GM10266 (cell line): Measurements from ENCODE around the gene SGPL1.

Source experiments
- DNase-seq: peaks from one replicate; pipeline ENCODE4 v3.0.0; 2012; ENCODE audit errors: extremely low spot score
- TF ChIP-seq, protein P1 (sequence below): IDR thresholded peaks from 2 replicates; pipeline ENCODE4 v1.5.1; 2012; ENCODE audit warnings: mild to moderate bottlenecking, low read depth; ENCODE audit not compliant: control insufficient read depth, insufficient read depth; ENCODE audit errors: missing control alignments

The SGPL1 gene

DNA sequence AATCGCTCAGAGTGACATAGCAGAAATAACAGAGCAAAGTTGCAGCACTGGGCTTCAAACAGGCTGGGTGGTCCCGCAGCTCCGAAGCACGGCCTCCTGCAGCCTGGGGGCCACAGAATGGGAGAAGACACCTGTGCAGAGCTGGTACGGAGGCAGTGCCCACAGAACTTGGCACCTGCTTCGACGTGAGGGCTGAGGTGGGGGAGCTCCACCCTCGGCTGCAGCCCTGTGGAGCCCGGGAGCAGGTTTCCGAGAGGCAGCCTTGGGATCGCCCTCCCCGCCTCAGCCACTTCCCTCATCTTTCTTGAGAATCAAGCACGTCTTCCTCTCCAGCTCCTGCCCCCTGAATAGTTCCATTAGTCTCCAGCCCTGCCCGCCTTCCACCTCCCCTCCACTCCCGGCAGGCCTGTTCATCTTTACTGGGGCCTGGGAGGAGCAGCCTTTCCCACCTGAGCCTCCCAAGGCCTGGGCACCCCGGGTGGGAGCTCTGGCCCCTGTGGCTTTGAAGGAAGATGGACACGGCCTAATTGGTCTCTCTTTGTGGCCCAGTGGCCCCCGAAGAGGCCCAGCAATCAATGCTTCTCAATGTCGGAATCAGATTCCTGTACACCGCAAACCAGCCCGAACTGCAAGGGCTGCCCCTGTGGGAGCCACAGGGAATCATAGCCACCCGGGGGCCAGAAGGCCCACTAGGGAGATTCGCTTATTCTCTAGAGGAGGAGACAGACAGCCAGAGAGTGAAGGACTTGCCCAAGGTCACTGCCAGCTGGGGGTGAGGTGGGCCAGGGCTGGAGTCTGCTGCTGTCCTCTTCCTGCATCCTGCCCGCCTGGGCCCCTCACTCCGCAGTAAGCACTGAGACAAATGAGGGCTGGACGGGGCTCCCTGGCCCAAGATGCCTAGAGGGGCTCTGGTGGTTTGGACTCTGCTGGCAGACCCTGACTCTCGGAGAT is 89.6 kb downstream of the SGPL1 start:
- TF ChIP-seq, protein P1, sequence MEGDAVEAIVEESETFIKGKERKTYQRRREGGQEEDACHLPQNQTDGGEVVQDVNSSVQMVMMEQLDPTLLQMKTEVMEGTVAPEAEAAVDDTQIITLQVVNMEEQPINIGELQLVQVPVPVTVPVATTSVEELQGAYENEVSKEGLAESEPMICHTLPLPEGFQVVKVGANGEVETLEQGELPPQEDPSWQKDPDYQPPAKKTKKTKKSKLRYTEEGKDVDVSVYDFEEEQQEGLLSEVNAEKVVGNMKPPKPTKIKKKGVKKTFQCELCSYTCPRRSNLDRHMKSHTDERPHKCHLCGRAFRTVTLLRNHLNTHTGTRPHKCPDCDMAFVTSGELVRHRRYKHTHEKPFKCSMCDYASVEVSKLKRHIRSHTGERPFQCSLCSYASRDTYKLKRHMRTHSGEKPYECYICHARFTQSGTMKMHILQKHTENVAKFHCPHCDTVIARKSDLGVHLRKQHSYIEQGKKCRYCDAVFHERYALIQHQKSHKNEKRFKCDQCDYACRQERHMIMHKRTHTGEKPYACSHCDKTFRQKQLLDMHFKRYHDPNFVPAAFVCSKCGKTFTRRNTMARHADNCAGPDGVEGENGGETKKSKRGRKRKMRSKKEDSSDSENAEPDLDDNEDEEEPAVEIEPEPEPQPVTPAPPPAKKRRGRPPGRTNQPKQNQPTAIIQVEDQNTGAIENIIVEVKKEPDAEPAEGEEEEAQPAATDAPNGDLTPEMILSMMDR = no peak
- DNase-seq = no peak

DNA sequence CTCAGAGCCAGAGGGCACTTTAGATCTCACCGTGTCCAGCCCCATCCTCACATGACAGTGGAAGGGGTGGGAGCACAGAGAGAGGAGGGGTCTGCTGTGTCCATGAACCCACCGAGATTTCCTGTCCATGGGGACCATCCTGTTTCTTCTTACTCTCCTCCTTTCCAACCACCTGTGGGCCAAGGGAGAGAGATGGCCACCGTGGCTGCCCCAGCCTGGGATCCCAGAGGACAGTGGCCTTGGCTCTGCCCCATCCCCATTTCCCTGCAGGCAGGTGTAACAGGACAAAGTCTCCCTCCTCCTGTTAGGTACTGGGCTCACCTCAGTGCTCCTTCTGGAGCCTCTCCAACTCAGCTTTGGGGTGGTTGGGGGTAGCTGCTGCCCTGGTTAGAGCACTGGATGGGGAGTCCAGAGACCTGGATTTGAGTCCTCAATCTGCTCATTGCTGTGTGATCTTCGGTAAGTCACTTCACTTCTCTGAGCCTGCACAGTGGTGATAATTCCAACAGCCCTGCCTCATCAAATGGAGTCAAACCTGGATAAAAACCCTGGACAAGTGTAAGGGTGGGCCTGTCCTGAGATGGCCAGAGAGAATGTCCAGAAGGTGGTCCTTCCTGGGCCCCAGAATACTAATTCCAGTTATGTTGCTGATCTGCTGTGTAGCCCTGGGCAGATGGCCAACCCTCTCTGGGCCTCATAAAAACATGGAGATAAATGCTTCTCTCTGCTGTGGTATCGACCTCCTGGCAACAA is 90.5 kb downstream of the SGPL1 start:
- TF ChIP-seq, protein P1 = no peak
- no peak for DNase-seq

DNA sequence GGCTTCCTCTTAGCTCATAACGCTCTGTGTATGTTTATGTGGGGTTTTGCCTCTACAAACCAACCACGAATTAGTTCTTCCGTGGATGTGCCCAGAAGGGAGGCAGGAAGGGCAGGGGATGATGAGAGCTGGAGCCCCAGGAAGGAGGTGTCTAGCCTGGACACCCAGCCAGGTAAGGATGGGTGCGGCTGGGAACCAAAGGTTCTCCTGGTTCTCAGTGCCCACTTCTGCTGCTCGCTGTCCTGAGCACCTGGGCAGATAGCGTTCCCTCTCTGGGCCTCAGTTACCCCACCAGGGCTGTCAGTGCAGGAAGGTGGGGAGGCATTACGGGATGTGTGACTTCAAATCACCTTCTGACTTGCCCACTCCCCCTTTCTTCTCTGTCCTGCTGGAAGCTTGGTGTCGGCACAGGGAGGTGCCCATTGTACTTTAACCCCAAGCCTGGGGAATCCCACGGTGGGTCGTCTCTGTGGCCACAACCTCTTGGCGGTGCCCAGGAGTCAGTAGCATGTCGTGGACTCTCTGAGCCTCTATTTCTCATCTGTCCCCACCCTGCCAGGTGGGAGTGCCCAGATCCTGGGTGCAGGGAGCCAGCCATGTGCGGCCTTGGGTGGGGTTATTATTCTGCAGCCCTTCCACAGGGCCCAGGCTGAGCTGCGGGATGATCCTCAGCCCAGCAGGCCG is 91.3 kb downstream of the SGPL1 start:
- TF ChIP-seq, protein P1 = no peak
- DNase-seq = no peak

DNA sequence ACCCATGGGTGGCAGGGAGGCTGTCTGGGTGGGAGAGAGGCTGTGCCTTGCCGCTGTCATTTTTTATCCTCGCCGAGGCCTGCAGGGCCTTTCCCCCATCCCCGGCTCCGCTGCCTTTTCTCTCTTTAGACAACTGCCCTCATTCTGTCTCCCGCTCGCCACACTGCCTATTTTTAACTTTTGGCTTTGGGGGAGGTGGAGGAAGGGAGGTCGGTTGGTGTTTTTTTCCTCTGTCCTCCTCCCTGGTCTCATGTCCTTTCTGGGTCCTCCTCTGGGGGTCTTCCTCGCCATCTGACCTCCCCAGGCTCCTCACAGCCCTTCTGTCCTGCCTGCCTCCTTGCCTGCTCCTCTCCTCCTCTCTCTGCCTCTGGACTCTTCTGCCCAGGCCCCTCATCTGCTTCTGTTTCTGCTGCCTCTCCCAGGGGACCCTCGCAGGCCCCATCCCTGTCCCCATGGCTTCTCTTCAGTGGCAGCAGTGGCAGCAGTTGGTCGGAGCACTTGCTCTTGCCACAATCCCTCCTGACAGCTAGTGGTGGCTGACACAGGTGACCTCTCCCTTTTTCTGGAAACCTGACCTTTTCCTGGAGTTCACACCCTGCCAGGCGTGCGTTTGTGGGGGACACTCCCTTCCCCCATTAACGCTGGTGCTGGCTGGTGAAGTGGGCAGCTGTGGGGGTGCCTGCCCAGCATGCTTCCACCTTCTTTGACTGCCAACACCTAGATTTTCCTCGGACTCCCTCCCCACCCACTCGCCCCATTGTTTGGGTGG is 92.1 kb downstream of the SGPL1 start:
- DNase-seq = no peak
- TF ChIP-seq, protein P1 = no peak

DNA sequence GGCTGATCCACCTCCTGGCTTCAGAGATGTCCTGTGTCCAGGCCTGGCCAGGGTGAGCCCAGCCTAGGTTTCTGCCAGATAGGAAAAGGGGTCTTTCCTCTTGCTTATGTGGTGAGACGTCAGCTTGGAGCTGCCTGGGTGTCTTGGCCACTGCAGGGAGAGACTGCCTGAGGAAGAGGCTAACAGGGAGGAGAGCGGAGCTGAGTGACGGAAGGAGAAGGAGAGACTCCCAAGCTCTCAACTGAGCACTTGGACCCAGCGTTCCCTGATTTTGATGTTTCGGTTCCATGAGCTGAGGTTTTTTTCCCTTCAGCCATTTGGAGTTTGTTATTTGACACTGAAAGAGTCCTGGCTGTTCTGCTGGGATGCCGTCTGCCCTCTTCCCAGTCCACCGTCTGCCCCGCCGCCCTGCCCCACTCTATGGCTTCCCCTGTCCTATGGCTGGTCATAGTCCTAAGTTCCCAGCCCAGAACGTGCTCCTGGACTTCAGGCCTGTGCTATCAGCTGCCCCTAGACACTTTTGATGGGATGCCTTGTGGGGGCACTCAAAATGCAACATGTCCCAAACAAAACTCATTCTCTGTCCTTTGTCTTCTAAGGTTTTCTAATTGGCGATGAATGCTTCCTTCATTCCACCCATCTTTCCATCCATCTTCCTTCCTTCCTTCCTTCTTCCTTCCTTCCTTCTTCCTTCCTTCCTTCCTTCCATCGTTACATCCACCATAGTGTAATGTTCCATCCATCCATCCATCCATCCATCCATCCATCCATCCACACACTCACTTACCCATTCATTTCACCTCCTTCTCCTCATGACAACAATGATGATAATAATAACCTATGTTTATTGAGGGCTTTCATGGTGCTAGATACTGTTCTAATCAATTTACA is 92.9 kb downstream of the SGPL1 start:
- no peak for DNase-seq
- TF ChIP-seq, protein P1 = no peak
